HT1080 (cell line): Measurements from ENCODE around the gene NFIX. TPM values are rescaled to one million over a fixed set of nuclear protein-coding genes. Genes with fewer than 3 reads are reported as not detected.
A peak's percentile ranks its signal among the peaks of the same experiment; 100 is the strongest.
"Not testable (repeated sequence)": the region's sequence is repeated elsewhere in the genome, so short reads cannot be mapped to it uniquely, and the experiment has no call there.

Experiments used
- DNase-seq: peaks from one replicate; pipeline ENCODE4 v3.0.0-alpha.2; 2015; ENCODE audit warnings: low read depth
- total RNA-seq: library from RNA; depleted of rRNA; stranded (reverse); fragments of >200 nt; shearing (Covaris generic); gene quantifications from 2 replicates; pipeline ENCODE4 v1.2.3, GENCODE V29; 2014

NFIX gene
- total RNA-seq, 1 experiment from 2014 or later: 21.7 TPM

DNA sequence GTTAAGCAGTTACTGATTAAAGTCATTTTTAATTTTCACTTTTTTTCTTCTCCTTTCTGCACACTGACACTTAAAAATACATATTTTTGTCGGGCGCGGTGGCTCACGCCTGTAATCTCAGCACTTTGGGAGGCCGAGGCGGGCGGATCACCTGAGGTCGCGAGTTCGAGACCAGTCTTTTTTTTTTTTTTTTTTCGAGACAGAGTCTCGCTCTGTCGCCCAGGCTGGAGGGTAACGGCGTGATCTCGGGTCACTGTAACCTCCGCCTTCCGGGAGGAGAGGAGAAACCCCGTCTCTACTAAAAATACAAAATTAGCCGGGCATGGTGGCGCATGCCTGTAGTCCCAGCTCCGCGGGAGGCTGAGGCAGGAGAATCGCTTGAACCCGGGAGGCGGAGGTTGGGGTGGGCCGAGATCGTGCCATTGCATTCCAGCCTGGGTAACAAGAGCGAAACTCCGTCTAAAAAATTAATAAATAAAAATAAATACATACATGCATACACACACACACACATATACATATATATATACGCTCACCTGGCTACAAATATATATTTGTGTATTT is 37.8 kb upstream of the NFIX start:
- DNase-seq: not testable (repeated sequence)

GRCh38 chr19:12959481-12959880 is 35.8 kb upstream of the NFIX start:
- DNase-seq: no peak

DNA sequence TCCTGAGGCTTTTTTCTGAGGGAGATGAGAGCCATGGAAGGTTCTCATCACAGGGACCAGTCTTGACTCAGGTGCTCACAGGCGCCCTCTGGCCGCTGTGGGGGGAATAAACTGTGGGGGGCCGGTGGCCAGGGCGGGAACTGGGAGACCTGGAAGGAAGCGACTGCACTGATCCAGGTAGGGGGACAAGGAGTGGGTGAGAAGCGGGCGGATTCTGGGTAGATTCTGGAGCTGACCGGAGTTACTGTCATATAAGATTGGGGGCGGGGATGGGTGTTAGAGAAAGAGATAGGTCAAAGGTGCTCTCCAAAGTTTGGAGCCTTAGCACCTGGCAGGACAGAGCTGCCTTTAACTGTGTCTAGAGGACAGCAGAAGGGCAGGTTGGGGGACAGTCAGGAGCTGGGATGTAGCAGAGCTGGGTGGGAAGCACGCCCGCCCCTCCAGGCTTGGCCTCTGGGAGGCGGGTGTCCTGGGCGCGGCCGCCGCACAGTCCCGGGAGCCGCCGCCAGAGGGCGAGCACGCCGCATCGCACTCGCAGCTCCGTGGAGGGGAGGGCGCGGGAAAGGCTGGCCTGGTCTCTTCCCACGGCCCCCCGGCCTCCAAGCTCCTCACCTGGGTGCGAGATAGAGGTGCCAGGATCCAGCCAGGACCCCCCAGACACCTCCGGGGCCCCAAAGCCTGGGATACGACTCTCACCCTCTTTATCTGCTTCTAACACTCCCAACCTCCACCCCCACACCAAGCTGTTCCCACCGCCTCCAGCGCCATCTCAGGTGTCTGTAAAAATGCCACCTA is 30.1 kb upstream of the NFIX start:
- DNase-seq: peak; percentile 78

- no peak for DNase-seq
Measured at GRCh38 chr19:12965812-12966135, 29.5 kb upstream of the NFIX start.

GRCh38 chr19:12967907-12968306 is 27.4 kb upstream of the NFIX start:
- peak; percentile 73 for DNase-seq

DNA sequence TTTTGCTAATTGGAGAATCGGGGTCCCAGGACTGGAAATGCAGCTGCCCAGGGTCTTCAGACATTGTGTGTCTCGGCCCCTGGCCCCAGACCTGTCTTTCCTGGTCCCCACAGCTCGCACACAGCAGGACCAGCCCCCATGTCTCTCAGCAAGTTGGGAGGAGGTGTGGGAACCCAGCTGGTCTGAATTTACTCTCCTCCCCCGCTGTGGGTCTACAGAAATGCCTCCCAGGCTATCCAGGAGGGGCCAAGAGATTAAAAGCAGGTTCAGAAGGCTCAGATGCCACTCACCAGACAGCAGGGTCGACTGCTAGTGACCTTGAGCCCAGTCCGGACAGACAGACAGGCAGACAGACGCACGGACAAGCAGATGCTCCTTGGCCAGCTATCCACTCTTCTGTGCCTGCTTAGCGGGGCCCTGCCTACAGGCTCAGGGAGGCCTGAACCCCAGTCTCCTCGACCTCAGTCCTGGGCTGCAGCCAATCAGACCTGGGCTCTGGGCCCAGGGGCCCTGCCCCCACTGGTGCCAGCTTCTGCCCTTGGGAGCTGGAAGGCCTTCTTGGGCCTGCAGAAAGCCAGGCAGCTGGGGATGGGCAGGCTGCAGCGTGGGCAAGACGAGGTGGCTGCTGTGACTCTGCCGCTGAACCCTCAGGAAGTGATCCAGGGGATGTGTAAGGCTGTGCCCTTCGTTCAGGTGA is 25.8 kb upstream of the NFIX start, which contains the start of gene DAND5:
Gene DAND5, plus strand, starts transcription at position 285 of the 697 bp plus-strand sequence. Its CDS starts 85 bp downstream, at position 370.
- no peak for DNase-seq

- no peak for DNase-seq
Measured at GRCh38 chr19:12970070-12970820, 25.0 kb upstream of the NFIX start.

DNA sequence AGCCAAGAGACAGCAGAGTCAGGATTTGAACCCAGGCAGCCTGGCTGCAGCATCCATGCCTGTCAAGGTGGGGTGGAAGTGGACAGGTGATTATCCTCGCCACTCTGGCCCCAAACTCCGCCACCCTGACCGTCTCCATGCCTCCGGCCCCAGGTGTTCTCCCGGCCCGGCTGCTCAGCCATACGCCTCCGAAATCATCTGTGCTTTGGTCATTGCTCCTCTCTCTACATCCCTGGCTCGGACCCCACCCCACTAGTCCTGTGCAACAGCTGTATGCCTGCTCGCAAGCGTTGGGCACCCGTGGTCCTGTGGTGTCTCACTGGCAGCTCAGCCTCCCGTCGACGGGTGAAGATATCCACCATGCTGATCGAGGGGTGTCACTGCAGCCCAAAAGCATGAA is 22.0 kb upstream of the NFIX start:
- DNase-seq: no peak

- DNase-seq: no peak
Measured at GRCh38 chr19:12974301-12975220, 20.7 kb upstream of the NFIX start.

DNA sequence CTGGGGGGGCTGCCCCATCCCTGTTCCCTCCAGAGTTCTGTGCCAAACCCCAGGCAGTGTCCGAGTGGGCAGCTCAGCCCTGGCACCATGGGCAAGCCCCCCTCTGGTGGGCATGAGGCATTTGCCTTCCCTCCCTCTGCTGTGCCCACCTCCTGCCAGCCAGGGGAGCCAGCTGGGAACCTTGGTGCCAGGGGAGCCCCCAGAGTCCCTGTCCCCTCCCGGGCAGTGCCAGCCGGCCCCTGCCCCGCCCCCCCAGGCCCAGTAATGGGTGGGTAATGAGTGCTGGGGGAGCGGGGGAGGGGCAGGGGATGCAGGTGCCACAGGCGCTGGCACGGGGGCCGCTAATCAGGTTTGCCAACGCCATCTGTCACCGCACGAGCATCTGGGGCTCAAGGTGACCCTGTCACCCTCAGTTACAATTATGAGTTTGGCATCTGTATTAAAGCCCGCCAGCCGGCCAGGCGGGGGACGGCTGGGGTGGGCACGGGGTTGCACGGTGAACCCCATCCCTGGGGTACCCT is 20.0 kb upstream of the NFIX start:
- DNase-seq: no peak

GRCh38 chr19:12976109-12976508 is 19.2 kb upstream of the NFIX start:
- DNase-seq: not testable (repeated sequence)

GRCh38 chr19:12979974-12980373 is 15.3 kb upstream of the NFIX start:
- no peak for DNase-seq

- DNase-seq: no peak
Measured at GRCh38 chr19:12982648-12983047, 12.6 kb upstream of the NFIX start.

DNA sequence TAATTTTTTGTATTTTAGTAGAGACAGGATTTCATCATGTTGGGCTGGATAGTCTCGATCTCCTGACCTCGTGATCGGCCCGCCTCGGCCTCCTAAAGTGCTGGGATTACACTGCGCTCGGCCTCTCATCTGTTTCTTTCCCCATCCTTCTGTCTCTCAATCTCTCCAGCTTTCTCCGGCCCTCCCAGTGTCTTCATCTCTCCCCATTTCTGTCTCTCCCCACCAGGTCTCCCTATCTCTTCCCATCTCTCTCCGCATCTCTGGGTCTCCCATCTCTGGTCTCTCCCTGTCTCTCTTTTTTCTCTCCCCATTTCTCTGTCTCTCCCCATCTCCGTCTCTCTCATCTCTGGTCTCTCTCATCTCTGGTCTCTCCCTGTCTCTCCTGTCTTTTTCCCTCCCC is 12.2 kb upstream of the NFIX start:
- no peak for DNase-seq

GRCh38 chr19:12983542-12984142 is 11.6 kb upstream of the NFIX start:
- peak; percentile 73 for DNase-seq

DNA sequence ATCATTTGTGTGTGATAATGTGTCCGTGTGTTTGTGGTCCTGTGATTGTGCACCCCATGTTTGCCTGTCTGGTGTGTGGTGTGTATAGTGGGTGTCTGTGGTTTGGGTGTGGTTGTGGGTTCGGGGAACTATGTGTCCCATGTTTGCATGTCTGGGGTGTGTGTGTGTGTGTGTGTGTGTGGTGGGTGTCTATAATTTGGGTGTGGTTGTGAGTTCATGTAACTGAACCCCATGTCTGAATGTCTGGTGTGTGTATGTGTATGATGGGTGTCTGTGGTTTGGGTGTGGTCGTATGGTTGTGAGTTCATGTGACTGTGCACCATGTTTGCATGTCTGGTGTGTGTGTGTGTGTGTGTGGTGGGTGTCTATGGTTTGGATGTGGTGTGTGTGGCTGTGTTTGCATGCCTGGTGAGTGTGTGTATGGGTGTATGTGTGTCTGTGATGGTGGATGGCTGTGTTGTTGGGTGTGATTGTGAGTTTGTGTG is 11.1 kb upstream of the NFIX start:
- DNase-seq: no peak

DNA sequence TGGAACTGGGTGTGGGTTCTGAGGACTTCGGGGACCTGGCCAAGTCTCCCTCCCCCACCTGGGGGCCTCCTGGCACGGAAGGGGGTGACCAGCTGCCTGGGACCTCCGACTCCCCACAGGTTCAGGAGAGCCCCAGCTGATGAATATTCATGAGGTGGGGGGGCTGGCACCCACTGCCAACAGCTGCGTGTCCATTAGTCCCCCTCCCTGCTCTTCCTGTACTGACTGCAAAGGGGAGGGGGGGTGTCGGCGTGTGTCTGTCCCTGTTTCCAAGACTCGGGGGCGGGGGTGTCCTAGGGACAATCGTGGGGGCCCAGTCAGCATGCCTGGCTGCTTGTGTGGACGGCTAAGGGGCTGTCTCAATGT is 10.6 kb upstream of the NFIX start:
- DNase-seq: no peak

- DNase-seq: peak; percentile 56
Measured at GRCh38 chr19:12985049-12985776, 10.1 kb upstream of the NFIX start.

GRCh38 chr19:12986726-12987125 is 8.5 kb upstream of the NFIX start:
- no peak for DNase-seq
